Neural cell (in vitro differentiated cells): ENCODE results near the gene ITGA8. TPM values are rescaled to one million over a fixed set of nuclear protein-coding genes. Genes with fewer than 3 reads are reported as not detected.

Experiments used
- H2AFZ ChIP-seq: fragments of 200-600, 300-800 bp; sonication (generic), shearing (Covaris generic); 2 replicates; pipeline ENCODE4 v1.6.0; 2014; ENCODE audit warnings: low read depth, mild to moderate bottlenecking, antibody characterized with exemption, low read length, moderate library complexity
- H3F3A ChIP-seq: fragments of 200-600 bp; shearing (Covaris generic); 2 replicates; pipeline ENCODE4 v1.6.1; 2016; ENCODE audit warnings: mild to moderate bottlenecking, moderate library complexity, mixed read lengths, antibody characterized with exemption, low read length; ENCODE audit not compliant: insufficient read depth, poor library complexity, severe bottlenecking
- H3K27ac ChIP-seq: fragments of 200-600, 300-800 bp; sonication (generic), shearing (Covaris generic); 2 replicates; pipeline ENCODE4 v1.5.1; 2014; ENCODE audit warnings: mild to moderate bottlenecking, low read length, moderate library complexity
- H3K27me3 ChIP-seq: fragments of 300-800, 200-600 bp; sonication (generic), shearing (Covaris generic); 2 replicates; pipeline ENCODE4 v1.6.0; 2014; ENCODE audit warnings: mild to moderate bottlenecking, low read depth, low read length, moderate library complexity; ENCODE audit not compliant: insufficient read depth
- H3K36me3 ChIP-seq: fragments of 300-800, 200-600 bp; sonication (generic), shearing (Covaris generic); 2 replicates; pipeline ENCODE4 v1.5.1; 2014; ENCODE audit warnings: mild to moderate bottlenecking, antibody characterized with exemption, low read length, moderate library complexity; ENCODE audit not compliant: insufficient read depth
- H3K4me2 ChIP-seq: fragments of 300-800, 200-600 bp; sonication (generic), shearing (Covaris generic); 2 replicates; pipeline ENCODE4 v1.6.0; 2014; ENCODE audit warnings: mild to moderate bottlenecking, low read length
- H3K4me3 ChIP-seq: fragments of 300-800, 200-600 bp; sonication (generic), shearing (Covaris generic); 2 replicates; pipeline ENCODE4 v1.5.1; 2014; ENCODE audit warnings: mild to moderate bottlenecking, low read length, moderate library complexity
- H3K79me2 ChIP-seq: fragments of 200-600 bp; shearing (Covaris generic); replicated peaks from 2 replicates; pipeline ENCODE4 v1.6.0; 2014; ENCODE audit warnings: mild to moderate bottlenecking, low read length, moderate library complexity; ENCODE audit not compliant: insufficient read depth
- H3K9ac ChIP-seq: fragments of 300-800, 200-600 bp; sonication (generic), shearing (Covaris generic); 2 replicates; pipeline ENCODE4 v1.6.1; 2016; ENCODE audit warnings: mild to moderate bottlenecking, low read length, mixed read lengths
- H3K9me2 ChIP-seq: fragments of 200-600 bp; shearing (Covaris generic); 2 replicates; pipeline ENCODE4 v1.6.1; 2016; ENCODE audit warnings: mild to moderate bottlenecking, low read length, mixed read lengths; ENCODE audit not compliant: insufficient read depth
- H3K9me3 ChIP-seq: fragments of 200-600, 300-800 bp; sonication (generic), shearing (Covaris generic); 2 replicates; pipeline ENCODE4 v1.6.1; 2016; ENCODE audit warnings: mild to moderate bottlenecking, mixed run types, low read length, moderate library complexity, mixed read lengths
- H4K20me1 ChIP-seq: fragments of 200-600 bp; shearing (Covaris generic); 2 replicates; pipeline ENCODE4 v1.6.1; 2016; ENCODE audit warnings: mild to moderate bottlenecking, mixed run types; ENCODE audit not compliant: insufficient read depth
- EP300 ChIP-seq: fragments of 450-650 bp; conservative IDR thresholded peaks from 2 replicates; pipeline ENCODE4 v1.6.1; 2014; ENCODE audit warnings: antibody characterized with exemption, mild to moderate bottlenecking, moderate library complexity; ENCODE audit not compliant: poor library complexity, severe bottlenecking
- EZH2 ChIP-seq: fragments of 200-600, 300-800 bp; shearing (Covaris generic), sonication (generic); IDR thresholded peaks from 2 replicates; pipeline ENCODE4 v1.6.1; 2014; ENCODE audit warnings: antibody characterized with exemption, low read length, borderline replicate concordance, mild to moderate bottlenecking; ENCODE audit not compliant: insufficient read depth, poor library complexity, severe bottlenecking
- MXI1 ChIP-seq: fragments of 450-650 bp; conservative IDR thresholded peaks from 2 replicates; pipeline ENCODE4 v1.6.1; 2014; ENCODE audit warnings: antibody characterized with exemption, mild to moderate bottlenecking; ENCODE audit not compliant: poor library complexity, severe bottlenecking
- POLR2AphosphoS5 ChIP-seq: IDR thresholded peaks from 2 replicates; pipeline ENCODE4 v1.6.1; 2012
- RAD21 ChIP-seq: fragments of 450-650 bp; conservative IDR thresholded peaks from 2 replicates; pipeline ENCODE4 v1.6.1; 2014; ENCODE audit warnings: antibody characterized with exemption, mild to moderate bottlenecking, moderate library complexity
- SMC3 ChIP-seq: fragments of 450-650 bp; conservative IDR thresholded peaks from 2 replicates; pipeline ENCODE4 v1.6.1; 2014; ENCODE audit warnings: antibody characterized with exemption, mild to moderate bottlenecking, moderate library complexity; ENCODE audit not compliant: poor library complexity
- TAF1 ChIP-seq: IDR thresholded peaks from 2 replicates; pipeline ENCODE4 v1.6.1; 2012; ENCODE audit warnings: low read depth
- polyA plus RNA-seq: library from polyadenylated mRNA; depleted of rRNA; stranded (reverse); fragments of >200 nt; gene quantifications from 2 replicates; pipeline ENCODE4 v1.2.3, GENCODE V29; 2014
- TF ChIP-seq, protein P1 (sequence below): IDR thresholded peaks from 2 replicates; pipeline ENCODE4 v1.6.1; 2012; ENCODE audit warnings: borderline replicate concordance
- TF ChIP-seq, protein P2 (sequence below): fragments of 450-650 bp; IDR thresholded peaks from 2 replicates; pipeline ENCODE4 v1.5.1; 2014; ENCODE audit warnings: antibody characterized with exemption, mild to moderate bottlenecking, moderate library complexity; ENCODE audit not compliant: poor library complexity, severe bottlenecking

The ITGA8 gene
- polyA plus RNA-seq, 1 donor from 2014 or later, result 0.11 TPM

DNA sequence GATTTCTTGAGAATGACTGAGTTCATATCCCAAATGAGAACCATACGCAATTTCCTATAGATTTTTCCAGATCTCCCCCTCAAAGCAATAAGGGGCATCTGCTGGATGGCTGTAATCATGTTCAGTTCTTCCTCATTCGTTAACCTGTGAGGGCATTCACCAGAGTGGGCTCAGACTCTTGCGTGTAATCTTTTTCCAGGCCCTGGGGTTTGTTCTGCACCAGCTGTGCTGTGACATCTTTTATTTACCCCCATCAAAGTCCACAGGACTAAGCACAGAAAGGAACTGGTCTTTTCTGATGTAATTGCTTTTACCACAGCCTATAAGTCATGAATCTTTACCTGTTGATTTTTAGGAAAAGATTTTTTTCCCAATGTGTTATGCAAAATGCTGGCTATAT lies 27.9 kb upstream of the ITGA8 start:
- Histone ChIP-seq H4K20me1 (no peaks in the 10 kb centered on the region), H3F3A (no peaks in the 10 kb centered on the region), H3K36me3 (no peaks in the 10 kb centered on the region), H3K27ac (no peak overlapping the region), H3K9me2 (no peaks in the 10 kb centered on the region), H3K9me3 (no peaks in the 10 kb centered on the region), H3K79me2 (no peaks in the 10 kb centered on the region), H3K27me3 (no peaks in the 10 kb centered on the region), H2AFZ (no peak overlapping the region), H3K9ac (no peak overlapping the region), H3K4me3 (no peak overlapping the region), H3K4me2 (no peak overlapping the region)
- TF ChIP-seq POLR2AphosphoS5 (no peak), EZH2 (no peak), SMC3 (no peak), RAD21 (no peak), EP300 (no peak)

DNA sequence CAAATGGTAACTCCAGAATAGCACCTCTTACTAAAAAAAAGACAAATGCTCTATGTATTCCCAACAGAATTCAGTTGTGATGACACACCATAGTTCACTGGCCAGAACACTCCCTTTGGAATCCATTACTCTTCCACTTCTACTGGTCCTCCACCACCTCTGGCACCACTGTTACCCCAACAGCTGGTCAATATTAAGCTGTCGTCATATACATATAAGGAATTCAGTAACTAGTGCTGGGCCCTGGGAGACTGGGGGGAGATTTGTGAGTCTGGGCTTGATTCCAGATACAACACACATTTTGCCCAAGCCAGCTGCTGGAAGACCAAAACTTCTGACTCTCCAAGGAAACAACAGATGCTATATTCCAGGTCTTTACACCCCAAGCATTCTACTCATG lies 26.0 kb upstream of the ITGA8 start:
- H3K79me2 ChIP-seq, result no peaks in the 10 kb centered on the region
- H2AFZ ChIP-seq, result no peak overlapping the region
- H3K9me2 ChIP-seq, result no peaks in the 10 kb centered on the region
- H4K20me1 ChIP-seq, result no peaks in the 10 kb centered on the region
- H3K36me3 ChIP-seq, result no peaks in the 10 kb centered on the region
- no peaks in the 10 kb centered on the region for H3K27me3 ChIP-seq
- no peaks in the 10 kb centered on the region for H3K9me3 ChIP-seq
- H3F3A ChIP-seq, result no peaks in the 10 kb centered on the region
- no peak overlapping the region for H3K27ac ChIP-seq
- H3K9ac ChIP-seq, result no peak overlapping the region
- no peak overlapping the region for H3K4me2 ChIP-seq
- no peak overlapping the region for H3K4me3 ChIP-seq
- TF ChIP-seq MXI1, result no peak
- TF ChIP-seq TAF1, result no peak
- TF ChIP-seq, protein P1, sequence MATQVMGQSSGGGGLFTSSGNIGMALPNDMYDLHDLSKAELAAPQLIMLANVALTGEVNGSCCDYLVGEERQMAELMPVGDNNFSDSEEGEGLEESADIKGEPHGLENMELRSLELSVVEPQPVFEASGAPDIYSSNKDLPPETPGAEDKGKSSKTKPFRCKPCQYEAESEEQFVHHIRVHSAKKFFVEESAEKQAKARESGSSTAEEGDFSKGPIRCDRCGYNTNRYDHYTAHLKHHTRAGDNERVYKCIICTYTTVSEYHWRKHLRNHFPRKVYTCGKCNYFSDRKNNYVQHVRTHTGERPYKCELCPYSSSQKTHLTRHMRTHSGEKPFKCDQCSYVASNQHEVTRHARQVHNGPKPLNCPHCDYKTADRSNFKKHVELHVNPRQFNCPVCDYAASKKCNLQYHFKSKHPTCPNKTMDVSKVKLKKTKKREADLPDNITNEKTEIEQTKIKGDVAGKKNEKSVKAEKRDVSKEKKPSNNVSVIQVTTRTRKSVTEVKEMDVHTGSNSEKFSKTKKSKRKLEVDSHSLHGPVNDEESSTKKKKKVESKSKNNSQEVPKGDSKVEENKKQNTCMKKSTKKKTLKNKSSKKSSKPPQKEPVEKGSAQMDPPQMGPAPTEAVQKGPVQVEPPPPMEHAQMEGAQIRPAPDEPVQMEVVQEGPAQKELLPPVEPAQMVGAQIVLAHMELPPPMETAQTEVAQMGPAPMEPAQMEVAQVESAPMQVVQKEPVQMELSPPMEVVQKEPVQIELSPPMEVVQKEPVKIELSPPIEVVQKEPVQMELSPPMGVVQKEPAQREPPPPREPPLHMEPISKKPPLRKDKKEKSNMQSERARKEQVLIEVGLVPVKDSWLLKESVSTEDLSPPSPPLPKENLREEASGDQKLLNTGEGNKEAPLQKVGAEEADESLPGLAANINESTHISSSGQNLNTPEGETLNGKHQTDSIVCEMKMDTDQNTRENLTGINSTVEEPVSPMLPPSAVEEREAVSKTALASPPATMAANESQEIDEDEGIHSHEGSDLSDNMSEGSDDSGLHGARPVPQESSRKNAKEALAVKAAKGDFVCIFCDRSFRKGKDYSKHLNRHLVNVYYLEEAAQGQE, result no peak
- TF ChIP-seq, protein P2, sequence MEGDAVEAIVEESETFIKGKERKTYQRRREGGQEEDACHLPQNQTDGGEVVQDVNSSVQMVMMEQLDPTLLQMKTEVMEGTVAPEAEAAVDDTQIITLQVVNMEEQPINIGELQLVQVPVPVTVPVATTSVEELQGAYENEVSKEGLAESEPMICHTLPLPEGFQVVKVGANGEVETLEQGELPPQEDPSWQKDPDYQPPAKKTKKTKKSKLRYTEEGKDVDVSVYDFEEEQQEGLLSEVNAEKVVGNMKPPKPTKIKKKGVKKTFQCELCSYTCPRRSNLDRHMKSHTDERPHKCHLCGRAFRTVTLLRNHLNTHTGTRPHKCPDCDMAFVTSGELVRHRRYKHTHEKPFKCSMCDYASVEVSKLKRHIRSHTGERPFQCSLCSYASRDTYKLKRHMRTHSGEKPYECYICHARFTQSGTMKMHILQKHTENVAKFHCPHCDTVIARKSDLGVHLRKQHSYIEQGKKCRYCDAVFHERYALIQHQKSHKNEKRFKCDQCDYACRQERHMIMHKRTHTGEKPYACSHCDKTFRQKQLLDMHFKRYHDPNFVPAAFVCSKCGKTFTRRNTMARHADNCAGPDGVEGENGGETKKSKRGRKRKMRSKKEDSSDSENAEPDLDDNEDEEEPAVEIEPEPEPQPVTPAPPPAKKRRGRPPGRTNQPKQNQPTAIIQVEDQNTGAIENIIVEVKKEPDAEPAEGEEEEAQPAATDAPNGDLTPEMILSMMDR, result no peak
- no peak for TF ChIP-seq RAD21

DNA sequence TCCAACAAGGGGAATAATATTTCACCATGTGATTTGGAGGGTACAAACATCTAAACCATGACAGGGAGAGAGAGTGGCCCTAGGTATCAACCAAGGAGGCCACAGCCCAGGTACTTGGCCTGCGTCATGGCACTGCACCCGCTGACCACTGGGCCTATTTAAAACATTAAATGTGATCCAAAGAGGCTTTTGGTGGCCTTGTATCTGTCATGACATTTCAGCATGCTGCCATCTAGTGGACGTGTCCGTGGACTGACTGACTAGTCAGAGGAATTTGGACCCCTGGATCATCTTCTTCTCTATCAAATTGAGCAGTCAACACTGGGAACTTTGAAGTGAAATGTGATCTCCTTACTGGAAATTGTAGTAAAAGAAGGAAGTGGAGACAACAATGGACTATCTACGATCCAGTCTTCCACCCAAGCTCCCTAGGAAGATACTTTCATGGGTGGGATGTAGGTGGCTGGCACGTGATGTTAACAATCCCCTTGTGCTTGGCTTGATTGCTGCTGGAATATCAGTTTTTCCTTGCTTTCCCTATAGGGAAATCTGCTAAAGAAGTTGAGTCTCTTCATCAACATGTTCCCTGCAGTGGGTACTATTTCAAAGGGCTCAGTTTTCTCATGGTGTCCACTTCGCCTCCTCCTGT lies 24.6 kb upstream of the ITGA8 start:
- no peaks in the 10 kb centered on the region for H3F3A ChIP-seq
- no peaks in the 10 kb centered on the region for H3K36me3 ChIP-seq
- no peak overlapping the region for H3K9ac ChIP-seq
- no peaks in the 10 kb centered on the region for H3K9me3 ChIP-seq
- no peaks in the 10 kb centered on the region for H3K27me3 ChIP-seq
- H4K20me1 ChIP-seq, result no peaks in the 10 kb centered on the region
- no peak overlapping the region for H3K4me3 ChIP-seq
- TF ChIP-seq, protein P2, result peak; percentile 28
- TF ChIP-seq, protein P1, result no peak
- TF ChIP-seq TAF1 (no peak), EZH2 (no peak), MXI1 (no peak), POLR2AphosphoS5 (no peak), EP300 (no peak)
- no peaks in the 10 kb centered on the region for H3K9me2 ChIP-seq
- H3K4me2 ChIP-seq, result no peak overlapping the region
- no peaks in the 10 kb centered on the region for H3K79me2 ChIP-seq
- H3K27ac ChIP-seq, result no peak overlapping the region
- no peak overlapping the region for H2AFZ ChIP-seq
